ENCODE data around the gene BNC2.

DNA sequence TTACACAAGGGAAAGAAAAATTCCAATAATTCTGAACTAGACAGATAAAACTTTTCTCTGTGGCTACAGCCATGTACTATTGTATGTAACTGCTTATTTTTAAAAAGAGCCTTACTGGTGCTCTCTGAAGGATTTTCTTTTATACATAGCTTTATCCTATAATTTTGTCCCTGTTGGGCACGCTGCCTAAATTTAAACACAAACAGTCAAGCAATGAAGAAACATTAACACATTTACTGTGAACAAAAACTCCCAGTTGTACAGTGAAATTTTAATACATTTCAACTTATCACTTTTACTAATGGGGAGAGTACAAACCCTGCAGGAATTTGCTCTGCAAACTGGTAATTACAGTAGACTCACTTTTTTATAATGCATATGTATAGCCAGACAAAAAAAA is 273.3 kb downstream of the BNC2 start:
- TF ChIP-seq CTCF (IDR thresholded peaks at IDR 0.05) (no peak), POLR2A (IDR thresholded peaks at IDR 0.05) (no peak)

Data from right lobe of liver (tissue), 4 donors.